RCC 7860 (cell line): ENCODE data around the gene WDR7.
A peak's percentile ranks its signal among the peaks of the same experiment; 100 is the strongest.

Source experiments
- DNase-seq: peaks from one replicate; pipeline ENCODE4 v3.0.0-alpha.2; 2015; ENCODE audit warnings: low spot score
- FAIRE-seq: peaks from 2 replicates; lab custom pipeline; 2012; peaks lifted over from hg19 to GRCh38; lab: Jason Lieb, UNC

The WDR7 gene

DNA sequence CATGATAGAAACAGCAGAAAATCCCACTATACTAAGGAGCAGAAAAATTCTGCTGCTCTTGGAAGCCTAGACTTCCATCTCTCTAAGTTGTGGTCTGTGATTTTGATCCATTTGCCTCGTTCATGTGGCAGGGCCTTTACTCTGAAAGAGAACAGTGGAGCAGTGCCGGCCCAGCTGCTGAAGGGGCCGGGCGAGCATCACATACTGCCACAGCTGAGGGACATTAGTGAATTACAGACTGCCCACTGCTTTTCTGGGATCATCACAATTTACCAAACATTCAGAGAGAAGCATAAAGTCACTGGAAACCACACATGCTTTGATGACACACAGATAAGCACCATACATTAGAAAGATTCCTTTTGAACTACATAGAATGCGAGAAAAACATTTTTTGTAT is 278.7 kb downstream of the WDR7 start:
- DNase-seq (no peak), FAIRE-seq (no peak)

GRCh38 chr18:56933472-56933871 is 282.3 kb downstream of the WDR7 start:
- peak; percentile 35 for FAIRE-seq
- DNase-seq, result peak; percentile 14

DNA sequence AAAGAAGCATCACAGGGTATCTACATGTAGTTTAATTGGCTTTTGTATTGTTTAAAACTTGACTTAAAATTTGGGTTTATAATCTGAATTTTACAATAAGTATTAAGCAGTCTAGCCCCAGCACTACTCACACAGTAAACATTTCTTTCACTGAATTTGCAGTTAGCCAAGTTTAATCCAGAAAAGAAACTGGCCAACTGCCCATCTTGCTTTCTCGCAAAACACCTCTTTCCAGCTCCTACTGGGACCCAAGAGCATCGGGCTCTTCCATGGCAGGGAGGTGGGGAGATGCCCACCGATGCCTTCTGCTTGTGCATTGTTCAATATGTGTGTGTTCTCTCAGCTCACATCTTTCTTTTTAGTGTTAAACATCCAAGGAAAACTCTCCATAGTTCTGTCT is 283.0 kb downstream of the WDR7 start:
- DNase-seq (no peak), FAIRE-seq (no peak)

DNA sequence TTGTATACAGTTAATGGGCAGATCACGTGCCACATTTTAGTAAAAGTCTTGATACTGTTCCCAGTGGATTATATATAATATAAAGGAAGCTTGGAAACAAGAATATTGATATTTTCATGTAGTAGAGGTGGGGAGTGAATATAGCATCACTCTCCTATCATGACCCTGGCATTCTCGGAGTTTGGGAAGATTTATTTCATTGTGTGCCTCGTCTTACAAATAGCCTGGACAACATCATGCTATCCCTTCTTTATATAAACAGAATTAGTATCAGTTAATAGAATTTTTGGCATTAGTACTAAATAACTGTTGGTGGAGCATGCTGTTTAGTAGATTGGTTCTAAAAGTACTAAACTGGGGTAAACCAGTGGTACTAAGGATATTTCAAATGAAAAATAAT is 283.7 kb downstream of the WDR7 start:
- no peak for FAIRE-seq
- no peak for DNase-seq

DNA sequence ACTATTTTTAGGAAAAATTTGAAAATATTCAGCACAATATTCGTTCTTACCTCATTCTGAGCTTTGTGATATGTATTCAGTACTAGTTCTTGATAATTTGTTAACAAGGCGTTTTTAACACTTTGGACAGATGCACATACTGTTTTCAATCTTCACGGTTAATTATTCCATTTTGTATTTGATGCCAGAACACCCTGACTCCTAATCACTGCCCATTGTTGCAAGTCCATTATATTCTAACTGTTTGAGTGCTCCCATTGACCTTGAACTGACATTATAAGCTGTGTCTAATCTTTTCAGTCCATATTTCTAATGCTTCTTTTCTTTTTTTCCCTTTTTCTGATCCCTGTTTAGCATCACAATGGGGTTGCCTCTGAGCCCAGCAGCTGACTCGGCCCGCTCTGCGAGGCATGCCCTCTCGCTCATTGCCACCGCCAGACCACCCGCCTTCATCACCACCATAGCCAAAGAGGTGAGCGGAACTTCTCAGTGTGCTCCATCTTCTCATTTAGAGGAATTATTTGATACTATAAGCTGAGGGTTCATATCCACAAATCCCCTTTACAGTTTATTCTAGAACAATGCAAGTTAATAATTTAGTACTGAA is 284.4 kb downstream of the WDR7 start:
- DNase-seq (no peak), FAIRE-seq (no peak)

- DNase-seq (no peak), FAIRE-seq (no peak)
Observed at GRCh38 chr18:56936457-56936856, 285.3 kb downstream of the WDR7 start.

- DNase-seq (no peak), FAIRE-seq (no peak)
Observed at GRCh38 chr18:56937874-56938430, 286.8 kb downstream of the WDR7 start.

- no peak for DNase-seq
- no peak for FAIRE-seq
Observed at GRCh38 chr18:56945171-56946083, 294.3 kb downstream of the WDR7 start.

DNA sequence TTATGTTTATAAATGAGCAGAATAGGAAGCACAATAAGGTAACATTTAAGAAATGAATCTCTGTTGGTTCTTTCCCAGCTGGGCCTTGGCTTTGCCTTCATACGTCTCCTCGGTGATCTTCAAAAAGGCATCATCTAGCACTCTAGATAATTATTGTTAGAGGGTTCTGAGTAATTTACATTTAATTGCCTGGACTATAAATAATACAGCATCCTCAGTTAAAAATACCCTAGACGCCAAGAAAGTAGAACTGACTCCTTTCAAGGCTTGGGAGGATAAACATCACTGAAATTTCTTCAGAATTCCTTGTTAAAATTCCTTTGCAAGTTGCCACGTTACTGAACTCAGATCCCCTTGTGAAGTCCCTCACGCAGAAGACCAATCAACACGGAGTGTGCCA is 296.1 kb downstream of the WDR7 start:
- DNase-seq (no peak), FAIRE-seq (no peak)

GRCh38 chr18:56952026-56952425 is 300.9 kb downstream of the WDR7 start:
- FAIRE-seq (no peak), DNase-seq (no peak)

GRCh38 chr18:56953428-56954198 is 302.5 kb downstream of the WDR7 start:
- DNase-seq (no peak), FAIRE-seq (no peak)

- FAIRE-seq (no peak), DNase-seq (no peak)
Observed at GRCh38 chr18:56955490-56955889, 304.3 kb downstream of the WDR7 start.

- DNase-seq, result no peak
- FAIRE-seq, result no peak
Observed at GRCh38 chr18:56959120-56959519, 308.0 kb downstream of the WDR7 start.

DNA sequence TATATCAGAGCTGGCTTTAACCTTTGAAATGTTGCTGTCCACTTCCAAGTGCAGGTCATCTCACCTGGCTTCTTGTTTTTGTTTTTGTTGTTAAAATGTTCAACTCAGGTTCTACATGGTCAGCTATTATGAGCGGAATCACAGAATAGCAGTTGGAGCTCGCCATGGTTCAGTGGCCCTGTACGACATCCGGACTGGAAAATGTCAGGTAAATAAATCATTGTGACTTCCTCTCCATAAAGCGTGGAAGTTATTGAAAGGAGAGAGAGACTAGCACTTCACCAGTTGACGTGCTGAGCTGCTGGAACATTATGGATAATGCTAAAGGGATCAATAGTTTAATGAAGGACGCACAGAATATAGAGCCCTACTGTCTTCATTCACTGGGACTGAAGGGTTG is 311.2 kb downstream of the WDR7 start:
- DNase-seq, result no peak
- FAIRE-seq, result no peak

DNA sequence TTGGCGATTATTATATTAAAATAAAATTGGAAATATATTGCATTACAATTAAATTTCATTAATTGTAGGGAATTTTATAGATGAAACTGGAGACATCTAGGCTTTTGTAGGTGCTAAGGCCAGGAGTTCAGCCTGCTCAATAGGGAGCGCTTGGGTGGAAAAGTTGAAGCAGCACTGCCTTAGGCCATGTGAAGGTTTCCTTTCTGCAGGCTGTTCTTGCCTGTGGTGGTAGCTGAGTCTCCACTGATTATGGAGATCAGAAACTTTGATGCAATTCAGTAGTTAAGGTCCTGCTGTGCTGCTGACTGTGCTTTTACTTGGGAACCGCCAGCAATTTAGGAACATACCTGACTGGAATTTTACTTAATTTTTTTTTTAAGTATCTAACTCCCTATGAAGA is 315.9 kb downstream of the WDR7 start:
- DNase-seq (no peak), FAIRE-seq (no peak)

GRCh38 chr18:56973487-56973886 is 322.3 kb downstream of the WDR7 start:
- FAIRE-seq (no peak), DNase-seq (no peak)

DNA sequence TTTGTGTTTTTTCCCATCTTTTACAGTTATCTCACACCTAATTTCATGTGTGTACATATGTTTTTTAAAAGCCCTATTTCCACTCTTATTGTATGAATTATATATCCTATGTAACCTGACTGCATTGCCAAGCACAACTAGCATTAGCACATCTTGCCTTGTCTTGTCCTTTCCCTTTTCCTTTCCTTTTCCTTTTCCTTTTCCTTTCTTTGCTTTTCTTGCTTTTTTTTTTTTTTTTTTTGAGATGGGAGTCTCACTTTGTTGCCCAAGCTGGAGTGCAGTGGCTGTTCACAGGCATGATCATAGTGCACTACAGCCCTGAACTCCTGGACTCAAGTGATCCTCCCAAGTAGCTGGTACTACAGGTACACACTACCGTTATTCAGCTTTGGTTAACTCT is 323.0 kb downstream of the WDR7 start:
- FAIRE-seq, result no peak
- DNase-seq, result no peak

DNA sequence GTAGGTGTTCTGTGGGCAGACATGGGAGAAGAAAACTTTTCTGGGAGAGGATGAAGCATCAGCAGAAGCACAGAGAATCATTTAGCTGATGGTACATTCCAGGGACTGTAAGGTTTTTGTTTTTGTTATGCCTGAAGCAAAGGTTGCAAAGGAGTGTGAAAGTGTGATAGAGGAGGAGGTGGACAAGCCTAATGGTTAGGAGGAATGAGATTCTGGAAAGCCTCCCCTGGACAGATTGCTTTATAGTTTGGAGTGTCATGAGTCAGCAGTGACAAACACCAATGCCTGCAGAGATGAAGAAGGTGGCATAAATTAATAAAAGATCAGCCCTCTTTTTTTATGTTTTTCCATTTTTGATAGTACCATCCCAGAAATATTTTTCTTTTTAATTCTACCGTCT is 324.1 kb downstream of the WDR7 start:
- DNase-seq (no peak), FAIRE-seq (no peak)

GRCh38 chr18:56977309-56977708 is 326.1 kb downstream of the WDR7 start:
- no peak for FAIRE-seq
- no peak for DNase-seq

- FAIRE-seq, result no peak
Observed at GRCh38 chr18:56977771-56978170, 326.6 kb downstream of the WDR7 start.

DNA sequence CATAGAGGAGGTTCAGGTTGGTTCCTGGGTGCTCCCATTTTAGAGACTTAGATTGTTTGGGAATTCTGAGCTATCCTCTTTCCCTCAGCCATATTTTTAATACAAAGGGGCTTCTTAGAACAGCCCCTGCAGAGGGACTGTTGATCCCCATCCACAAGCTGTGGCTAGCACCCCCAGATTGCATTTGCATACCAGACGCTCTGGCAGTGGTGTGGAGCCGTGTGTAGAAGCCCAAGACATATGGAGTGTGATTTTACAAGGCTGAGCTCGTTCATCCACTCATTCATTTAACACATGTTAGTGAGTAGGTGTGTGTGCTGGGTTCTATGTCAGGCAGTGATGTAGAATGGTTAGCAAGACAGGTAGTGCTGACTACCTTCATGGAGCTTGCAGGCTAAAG is 329.0 kb downstream of the WDR7 start:
- FAIRE-seq, result no peak
- DNase-seq, result no peak

More at GRCh38 chr18:56977771-56978170, 326.6 kb downstream of the WDR7 start:
- DNase-seq, result no peak
